ENCODE data around the gene ARHGAP11A. TPM values are rescaled to one million over a fixed set of nuclear protein-coding genes. Genes with fewer than 3 reads are reported as not detected.

Gene ARHGAP11A
- total and polyA plus RNA-seq, 2 of the 8 experiments (the other 6 are each of a cell fraction or from before 2014, with no cell fraction given), result 8.1 to 112 TPM

GRCh38 chr15:32642667-32643435 is 27.5 kb downstream of the ARHGAP11A start:
- Histone ChIP-seq H3K56ac (replicated peaks; ENCODE audit: insufficient read length, low read depth, low read length) (no peak overlapping the region), H3K9ac (replicated peaks in 1 of 4; ENCODE audit: extremely low read depth in 1 of 4, low read depth in 3 of 4, low read length in 3 of 4) (no peak overlapping the region), H3K79me2 (ENCODE audit: control insufficient read depth in 1 of 2, insufficient read depth in 2 of 2, low read length in 2 of 2) (no peaks in the 10 kb centered on the region), H3K79me1 (ENCODE audit: low read depth, low read length) (no peaks in the 10 kb centered on the region), H2BK12ac (ENCODE audit: low read depth, low read length) (no peak overlapping the region), H2AFZ (ENCODE audit: low read length) (no peak overlapping the region), H3K18ac (ENCODE audit: extremely low read depth, low read length) (peak overlapping the region; percentile 38; the same call in 1 of the 2 replicates), H4K5ac (ENCODE audit: insufficient read length, low read depth, low read length) (no peak overlapping the region), H3K14ac (ENCODE audit: insufficient read length) (no peak overlapping the region), H2AK5ac (ENCODE audit: low read depth, low read length) (no peak overlapping the region), H2BK15ac (ENCODE audit: low read length) (no peak overlapping the region), H3K4ac (replicated peaks; ENCODE audit: insufficient read length, low read depth, low read length) (no peak overlapping the region), H3K4me3 (ENCODE audit: extremely low read depth in 1 of 4, insufficient read depth in 2 of 4, low read depth in 3 of 4, low read length in 4 of 4) (peak overlapping the region in 2 of 4 experiments; percentile 9 to 20; a peak in 3 of 8 replicates), H2BK120ac (replicated peaks; ENCODE audit: low read depth, low read length) (no peak overlapping the region), H3K9me3 (ENCODE audit: insufficient read depth in 2 of 2, low read depth in 1 of 2, low read length in 1 of 2) (no peaks in the 10 kb centered on the region), H3K4me2 (ENCODE audit: insufficient read depth in 1 of 2, low read depth in 2 of 2, low read length in 2 of 2) (peak overlapping the region; percentile 53 to 76), H4K91ac (replicated peaks; ENCODE audit: insufficient read length, low read length) (no peak overlapping the region), H3K27ac (ENCODE audit: low read depth, low read length) (no peak overlapping the region), H3K27me3 (replicated peaks in 1 of 4; ENCODE audit: control insufficient read depth in 3 of 4, extremely low read depth in 1 of 4, insufficient read depth in 3 of 4, low read length in 3 of 4) (no peaks in the 10 kb centered on the region), H3K36me3 (ENCODE audit: control insufficient read depth in 2 of 4, insufficient read depth in 4 of 4, low read length in 3 of 4) (peaks cover 0 to 26% (median 3%) of the 10 kb centered on the region in 4 experiments; a peak in 2 of 8 replicates), H3K4me1 (replicated peaks in 1 of 4; ENCODE audit: control insufficient read depth in 3 of 4, insufficient read depth in 4 of 4, low read length in 3 of 4) (peaks cover 0 to 11% (median 8%) of the 10 kb centered on the region in 4 experiments; a peak in 4 of 7 replicates), H3K23me2 (ENCODE audit: low read depth, low read length) (peaks cover 3% of the 10 kb centered on the region), H2BK5ac (ENCODE audit: low read depth, low read length) (no peak overlapping the region), H4K20me1 (replicated peaks in 1 of 2; ENCODE audit: control insufficient read depth in 1 of 2, insufficient read depth in 2 of 2, low read length in 2 of 2) (no peaks in the 10 kb centered on the region), H2BK20ac (ENCODE audit: low read length) (no peak overlapping the region), H3K23ac (ENCODE audit: insufficient read length) (no peak overlapping the region), H4K8ac (ENCODE audit: extremely low read depth, insufficient read depth, low read length) (no peak overlapping the region)
- FAIRE-seq (peak; percentile 52), DNase-seq (ENCODE audit: low read depth in 1 of 2, low spot score in 2 of 2) (no peak)
- WGBS, 2 experiments (ENCODE audit: extremely low coverage in 1 of 2, insufficient coverage in 1 of 2, insufficient read length in 1 of 2, insufficient replicate concordance in 2 of 2, low coverage in 1 of 2, low lambda C conversion rate in 2 of 2, missing lambda C conversion rate in 1 of 2), result 54% methylated on average over 5 of the region's 5 CpGs; no CpG with 5 or more reads in 1 of the 2 experiments
- TF ChIP-seq TAF1 (IDR thresholded peaks at IDR 0.05; ENCODE audit: low read depth, low read length), result no peak
- no peak for TF ChIP-seq POU5F1 (IDR thresholded peaks at IDR 0.05; ENCODE audit: low read depth, low read length)
- TF ChIP-seq SP4 (IDR thresholded peaks at IDR 0.05; ENCODE audit: low read length), result no peak
- no peak for TF ChIP-seq TEAD4 (IDR thresholded peaks at IDR 0.05; ENCODE audit: low read depth, low read length)
- no peak for TF ChIP-seq PHF8 (conservative IDR thresholded peaks at IDR 0.05; ENCODE audit: low read depth, low read length)
- TF ChIP-seq RNF2 (IDR thresholded peaks at IDR 0.05; ENCODE audit: borderline replicate concordance, low read depth, low read length, missing control alignments, poor library complexity, severe bottlenecking), result no peak
- no peak for TF ChIP-seq SIX5 (IDR thresholded peaks at IDR 0.05; ENCODE audit: low read depth, low read length)
- TF ChIP-seq JUN (IDR thresholded peaks at IDR 0.05; ENCODE audit: low read depth, low read length), result no peak
- CTCF ChIA-PET (ENCODE audit: partially characterized antibody), result interaction anchor here (0.7 to 1.8 kb wide), 4 partner anchors 20 to 490 kb away, joined by 3 to 5 read pairs (median 3); no protein-coding TSS in a partner anchor
- POLR2A ChIA-PET (ENCODE audit: partially characterized antibody), result interaction anchor here (1.2 to 2.0 kb wide), 3 partner anchors 7 to 23 kb away, joined by 3 to 14 read pairs (median 5); no protein-coding TSS in a partner anchor
